Activated naive CD8-positive, alpha-beta T cell treated with anti-CD3 and anti-CD28 coated beads for 36 hours (primary cell): ENCODE data around the gene RASSF8. TPM values are rescaled to one million over a fixed set of nuclear protein-coding genes. Genes with fewer than 3 reads are reported as not detected.

Source experiments
- DNase-seq: peaks from one replicate; pipeline ENCODE4 v3.0.0; 2021
- H3K27ac Mint-ChIP-seq: one replicate; pipeline ENCODE4 v1.8.0; 2022; ENCODE audit warnings: mild to moderate bottlenecking, moderate library complexity, mixed read lengths
- H3K27me3 Mint-ChIP-seq: one replicate; pipeline ENCODE4 v1.8.0; 2022; ENCODE audit warnings: mild to moderate bottlenecking, mixed read lengths
- H3K36me3 Mint-ChIP-seq: one replicate; pipeline ENCODE4 v1.8.0; 2021; ENCODE audit warnings: mild to moderate bottlenecking, mixed read lengths
- H3K4me1 Mint-ChIP-seq: one replicate; pipeline ENCODE4 v1.8.0; 2021; ENCODE audit warnings: mixed read lengths
- H3K4me3 Mint-ChIP-seq: one replicate; pipeline ENCODE4 v1.8.0; 2022; ENCODE audit warnings: mild to moderate bottlenecking, moderate library complexity, mixed read lengths
- H3K9me3 Mint-ChIP-seq: one replicate; pipeline ENCODE4 v1.8.0; 2022; ENCODE audit warnings: mixed read lengths
- total RNA-seq, 2 experiments: library from RNA; stranded (reverse); gene quantifications; one replicate each; pipeline ENCODE4 v1.2.3, GENCODE V29; 2021

RASSF8 gene
- total RNA-seq, 2 experiments from 2014 or later: 0.18 TPM; not detected in 1

- Mint-ChIP-seq H3K4me3 (no peak overlapping the region), H3K27ac (no peak overlapping the region), H3K4me1 (no peaks in the 10 kb centered on the region), H3K27me3 (peaks cover 29% of the 10 kb centered on the region), H3K9me3 (no peaks in the 10 kb centered on the region), H3K36me3 (no peaks in the 10 kb centered on the region)
- no peak for DNase-seq
Measured at GRCh38 chr12:25976289-25976688, 17.8 kb downstream of the RASSF8 start.

DNA sequence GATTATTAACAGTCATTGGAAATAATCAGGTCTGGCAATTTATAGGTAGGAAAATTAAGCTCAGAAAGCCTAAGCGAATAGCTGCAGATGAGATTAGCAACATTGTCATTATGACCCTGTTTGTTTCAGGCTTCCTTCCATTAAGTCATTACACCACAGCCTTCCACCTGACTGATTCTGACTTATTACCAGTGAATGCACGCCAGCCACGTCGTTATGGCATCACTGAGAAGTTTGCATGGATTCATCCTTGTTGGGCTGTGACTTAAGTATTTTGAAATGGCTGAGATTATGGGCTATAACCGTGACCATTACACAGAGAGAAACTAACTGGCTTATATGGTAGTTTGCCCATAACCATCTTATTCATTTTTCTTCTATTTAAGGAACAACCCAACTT, 18.6 kb downstream of the RASSF8 start:
- H3K36me3 Mint-ChIP-seq: no peaks in the 10 kb centered on the region
- H3K4me1 Mint-ChIP-seq: no peaks in the 10 kb centered on the region
- H3K9me3 Mint-ChIP-seq: no peaks in the 10 kb centered on the region
- H3K27me3 Mint-ChIP-seq: peaks cover 29% of the 10 kb centered on the region
- no peak overlapping the region for H3K4me3 Mint-ChIP-seq
- no peak for DNase-seq
- no peak overlapping the region for H3K27ac Mint-ChIP-seq

DNA sequence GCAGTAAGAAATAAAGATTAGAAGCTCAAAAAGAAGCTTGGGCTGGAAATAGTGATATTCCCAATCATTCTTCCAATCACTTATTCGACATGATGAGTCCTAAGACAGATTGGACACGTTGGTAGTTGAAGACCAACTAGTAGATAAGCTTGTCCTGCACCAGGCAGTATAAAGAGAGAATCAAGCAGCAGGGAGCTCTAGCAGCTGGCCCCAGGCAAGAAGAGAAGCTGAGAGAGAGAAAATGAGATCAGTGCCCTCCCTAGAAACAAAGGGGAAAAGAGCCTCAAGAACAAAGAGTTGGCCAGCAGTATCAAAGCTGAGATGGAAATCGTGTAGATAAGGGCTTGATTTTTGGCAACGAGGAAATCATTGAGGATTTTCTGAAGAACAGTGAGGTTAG, 20.6 kb downstream of the RASSF8 start:
- no peak overlapping the region for H3K27ac Mint-ChIP-seq
- no peaks in the 10 kb centered on the region for H3K36me3 Mint-ChIP-seq
- no peaks in the 10 kb centered on the region for H3K4me1 Mint-ChIP-seq
- no peak overlapping the region for H3K4me3 Mint-ChIP-seq
- H3K27me3 Mint-ChIP-seq: peaks cover 22% of the 10 kb centered on the region
- H3K9me3 Mint-ChIP-seq: no peaks in the 10 kb centered on the region
- DNase-seq: no peak

GRCh38 chr12:25979563-25979962, 21.1 kb downstream of the RASSF8 start:
- no peak overlapping the region for H3K27ac Mint-ChIP-seq
- peaks cover 20% of the 10 kb centered on the region for H3K27me3 Mint-ChIP-seq
- no peaks in the 10 kb centered on the region for H3K4me1 Mint-ChIP-seq
- H3K4me3 Mint-ChIP-seq: no peak overlapping the region
- H3K9me3 Mint-ChIP-seq: no peaks in the 10 kb centered on the region
- no peaks in the 10 kb centered on the region for H3K36me3 Mint-ChIP-seq
- DNase-seq: no peak

- Mint-ChIP-seq H3K36me3 (no peaks in the 10 kb centered on the region), H3K4me1 (no peaks in the 10 kb centered on the region), H3K9me3 (no peaks in the 10 kb centered on the region), H3K4me3 (no peak overlapping the region), H3K27me3 (peaks cover 15% of the 10 kb centered on the region), H3K27ac (no peak overlapping the region)
- DNase-seq: no peak
Measured at GRCh38 chr12:25980035-25980434, 21.6 kb downstream of the RASSF8 start.

DNA sequence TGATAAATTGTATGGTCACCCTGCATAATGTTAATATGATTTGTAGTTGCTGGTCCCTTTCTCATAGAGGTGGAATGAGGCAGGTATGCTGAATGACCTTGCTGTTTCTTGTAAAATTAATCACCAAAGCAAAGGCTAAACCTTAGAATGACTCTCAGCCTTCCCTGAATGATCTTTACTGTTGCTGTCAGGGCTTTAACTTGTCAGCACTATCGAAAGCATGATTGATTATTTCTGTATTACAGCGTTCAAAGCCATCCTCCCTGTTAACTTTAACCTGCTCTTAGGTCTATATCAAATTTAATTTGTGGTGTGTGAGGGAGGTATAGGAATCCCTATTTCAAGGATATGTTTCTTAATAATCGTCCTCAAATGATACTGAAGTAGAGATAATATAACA, 23.1 kb downstream of the RASSF8 start:
- H3K36me3 Mint-ChIP-seq: no peaks in the 10 kb centered on the region
- no peak for DNase-seq
- H3K9me3 Mint-ChIP-seq: no peaks in the 10 kb centered on the region
- H3K27ac Mint-ChIP-seq: no peak overlapping the region
- no peak overlapping the region for H3K4me3 Mint-ChIP-seq
- H3K4me1 Mint-ChIP-seq: no peaks in the 10 kb centered on the region
- H3K27me3 Mint-ChIP-seq: peaks cover 13% of the 10 kb centered on the region

DNA sequence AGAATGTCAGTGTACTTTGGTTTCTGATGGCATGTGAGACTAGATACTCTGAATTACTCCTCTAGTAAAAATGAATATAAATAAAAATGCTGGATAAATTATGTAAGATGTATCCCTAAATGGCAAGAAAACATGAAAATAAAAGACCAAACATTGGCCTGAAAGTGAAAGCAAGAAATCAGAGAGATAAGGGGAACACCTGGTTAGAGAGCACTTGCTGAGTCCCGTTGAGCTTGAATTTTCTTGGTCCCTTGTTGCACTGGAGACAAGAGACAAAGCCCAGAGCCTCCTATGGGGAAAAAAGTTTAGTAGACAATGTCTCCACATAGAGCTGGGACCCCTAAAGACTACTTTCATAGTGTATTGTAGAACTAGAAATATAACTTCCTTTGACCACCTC, 23.9 kb downstream of the RASSF8 start:
- Mint-ChIP-seq H3K4me3 (no peak overlapping the region), H3K27ac (no peak overlapping the region), H3K36me3 (no peaks in the 10 kb centered on the region), H3K27me3 (peaks cover 13% of the 10 kb centered on the region), H3K4me1 (no peaks in the 10 kb centered on the region), H3K9me3 (no peaks in the 10 kb centered on the region)
- no peak for DNase-seq

DNA sequence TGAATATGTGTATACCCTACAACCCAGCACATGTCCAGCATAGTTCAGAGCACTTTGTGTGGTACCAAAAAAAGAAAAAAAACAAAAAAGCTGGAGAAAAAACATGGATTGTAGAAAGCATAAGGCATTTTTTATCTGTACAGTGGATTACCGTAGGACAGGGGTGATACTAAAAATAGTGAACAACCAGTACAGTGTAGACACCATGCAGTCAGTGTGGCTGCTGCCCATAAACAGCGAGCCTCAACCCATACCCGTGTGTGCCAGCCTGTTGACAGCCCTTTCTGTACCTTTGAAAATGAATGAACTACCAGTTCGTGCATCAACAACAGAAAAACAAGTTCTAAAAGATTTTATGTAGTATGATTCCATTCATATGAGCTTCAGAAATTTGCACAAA, 25.1 kb downstream of the RASSF8 start:
- Mint-ChIP-seq H3K9me3 (no peaks in the 10 kb centered on the region), H3K36me3 (no peaks in the 10 kb centered on the region), H3K4me1 (no peaks in the 10 kb centered on the region), H3K27ac (no peak overlapping the region), H3K4me3 (no peak overlapping the region), H3K27me3 (peaks cover 12% of the 10 kb centered on the region)
- DNase-seq: no peak

- H3K36me3 Mint-ChIP-seq: no peaks in the 10 kb centered on the region
- no peaks in the 10 kb centered on the region for H3K9me3 Mint-ChIP-seq
- no peak overlapping the region for H3K4me3 Mint-ChIP-seq
- no peaks in the 10 kb centered on the region for H3K4me1 Mint-ChIP-seq
- no peak overlapping the region for H3K27ac Mint-ChIP-seq
- H3K27me3 Mint-ChIP-seq: peaks cover 6% of the 10 kb centered on the region
- DNase-seq: no peak
Measured at GRCh38 chr12:25984759-25985158, 26.3 kb downstream of the RASSF8 start.

- peaks cover 3% of the 10 kb centered on the region for H3K27me3 Mint-ChIP-seq
- H3K4me3 Mint-ChIP-seq: no peak overlapping the region
- no peak overlapping the region for H3K27ac Mint-ChIP-seq
- H3K9me3 Mint-ChIP-seq: no peaks in the 10 kb centered on the region
- no peak for DNase-seq
- H3K4me1 Mint-ChIP-seq: no peaks in the 10 kb centered on the region
- H3K36me3 Mint-ChIP-seq: no peaks in the 10 kb centered on the region
Measured at GRCh38 chr12:25985316-25986175, 27.1 kb downstream of the RASSF8 start.

GRCh38 chr12:25986180-25986579, 27.7 kb downstream of the RASSF8 start:
- Mint-ChIP-seq H3K27me3 (no peaks in the 10 kb centered on the region), H3K36me3 (no peaks in the 10 kb centered on the region), H3K27ac (no peak overlapping the region), H3K9me3 (no peaks in the 10 kb centered on the region), H3K4me1 (no peaks in the 10 kb centered on the region), H3K4me3 (no peak overlapping the region)
- DNase-seq: no peak

GRCh38 chr12:25988505-25988904, 30.0 kb downstream of the RASSF8 start:
- Mint-ChIP-seq H3K27ac (no peak overlapping the region), H3K9me3 (no peaks in the 10 kb centered on the region), H3K4me3 (no peak overlapping the region), H3K36me3 (no peaks in the 10 kb centered on the region), H3K4me1 (no peaks in the 10 kb centered on the region), H3K27me3 (peaks cover 8% of the 10 kb centered on the region)
- DNase-seq: no peak

DNA sequence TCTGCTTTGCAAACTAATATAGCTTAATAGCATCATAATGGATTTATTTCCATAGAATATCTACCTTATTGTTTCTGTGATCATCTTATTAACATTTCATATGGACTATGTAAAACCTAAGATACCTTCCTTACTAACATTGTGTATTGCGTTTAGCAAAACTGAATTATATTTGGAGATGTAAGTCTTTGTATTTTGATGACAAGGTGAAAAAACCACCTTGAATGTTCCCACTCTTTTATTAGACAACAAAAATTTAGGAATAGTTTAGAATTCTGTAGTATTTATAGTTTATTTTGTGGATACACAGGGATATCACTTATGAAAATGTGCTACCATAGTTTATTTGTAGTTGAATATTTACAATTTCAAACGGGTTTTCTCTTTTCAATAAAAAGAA, 32.0 kb downstream of the RASSF8 start:
- DNase-seq: no peak
- Mint-ChIP-seq H3K27ac (no peak overlapping the region), H3K27me3 (peaks cover 8% of the 10 kb centered on the region), H3K9me3 (no peaks in the 10 kb centered on the region), H3K4me3 (no peak overlapping the region), H3K36me3 (no peaks in the 10 kb centered on the region), H3K4me1 (no peaks in the 10 kb centered on the region)

- Mint-ChIP-seq H3K9me3 (no peaks in the 10 kb centered on the region), H3K27ac (no peak overlapping the region), H3K4me1 (no peaks in the 10 kb centered on the region), H3K27me3 (peaks cover 8% of the 10 kb centered on the region), H3K36me3 (no peaks in the 10 kb centered on the region), H3K4me3 (no peak overlapping the region)
- no peak for DNase-seq
Measured at GRCh38 chr12:25992026-25992782, 33.7 kb downstream of the RASSF8 start.

DNA sequence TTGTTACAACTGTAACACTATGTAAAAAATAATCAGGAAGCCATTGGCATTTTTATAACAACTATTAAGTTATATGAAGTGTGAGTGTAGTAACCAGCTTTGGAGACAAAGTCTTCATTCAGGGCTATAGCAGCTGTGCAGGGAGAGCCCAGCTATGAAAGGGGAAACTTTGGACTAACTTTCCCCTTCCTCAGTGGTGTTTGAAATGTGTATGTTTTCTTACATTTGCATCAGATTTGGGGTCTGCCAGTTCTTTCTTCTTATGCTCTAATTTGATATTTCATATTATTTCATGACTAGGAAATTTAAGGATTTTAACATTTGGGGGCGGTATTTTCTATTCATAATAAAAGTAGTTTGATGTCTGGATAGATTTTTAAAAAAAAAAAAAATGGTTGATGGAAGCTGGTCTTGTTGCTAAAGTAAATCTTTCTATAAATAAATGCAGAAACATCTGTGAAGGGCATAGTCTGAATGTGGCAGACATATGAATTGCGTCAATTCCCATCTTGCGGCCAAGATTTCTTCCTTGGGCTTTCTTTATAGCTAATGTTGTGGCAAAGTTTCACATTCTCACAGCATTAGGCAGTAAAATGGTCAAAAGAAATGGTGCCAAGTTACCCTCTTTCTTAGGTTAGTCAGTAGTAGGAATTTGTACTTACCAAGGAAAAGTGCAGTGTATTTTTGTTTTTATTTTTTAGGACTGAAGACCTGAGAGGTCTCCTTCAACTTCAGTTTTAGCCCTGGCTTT, 35.6 kb downstream of the RASSF8 start:
- Mint-ChIP-seq H3K36me3 (no peaks in the 10 kb centered on the region), H3K4me3 (no peak overlapping the region), H3K9me3 (no peaks in the 10 kb centered on the region), H3K27ac (no peak overlapping the region), H3K4me1 (no peaks in the 10 kb centered on the region), H3K27me3 (peaks cover 8% of the 10 kb centered on the region)
- DNase-seq: no peak
